Activated CD4-positive, alpha-beta T cell treated with anti-CD3 and anti-CD28 coated beads, Interleukin-2, amount 50 U/mL, for 4 hours (primary cell): ENCODE measurements around the gene DUSP11.
"Not testable (repeated sequence)": the region's sequence is repeated elsewhere in the genome, so short reads cannot be mapped to it uniquely, and the experiment has no call there.

Experiments used
- DNase-seq, 2 experiments: peaks; one replicate each; pipeline ENCODE4 v3.0.0-alpha.2; 2020

The DUSP11 gene

GRCh38 chr2:73779467-73780236, at the start of gene DUSP11:
DUSP11 (minus strand) TSS chr2:73780103; CDS start chr2:73779974, 129 bp downstream.
- DNase-seq: peak; percentile 97 to 98

GRCh38 chr2:73828818-73829570, 49.1 kb upstream of the DUSP11 start, which contains the start of gene STAMBP:
STAMBP (plus strand) TSS chr2:73828961; CDS start chr2:73830857, 1,896 bp downstream.
- DNase-seq: peak; percentile 86 to 87

DNA sequence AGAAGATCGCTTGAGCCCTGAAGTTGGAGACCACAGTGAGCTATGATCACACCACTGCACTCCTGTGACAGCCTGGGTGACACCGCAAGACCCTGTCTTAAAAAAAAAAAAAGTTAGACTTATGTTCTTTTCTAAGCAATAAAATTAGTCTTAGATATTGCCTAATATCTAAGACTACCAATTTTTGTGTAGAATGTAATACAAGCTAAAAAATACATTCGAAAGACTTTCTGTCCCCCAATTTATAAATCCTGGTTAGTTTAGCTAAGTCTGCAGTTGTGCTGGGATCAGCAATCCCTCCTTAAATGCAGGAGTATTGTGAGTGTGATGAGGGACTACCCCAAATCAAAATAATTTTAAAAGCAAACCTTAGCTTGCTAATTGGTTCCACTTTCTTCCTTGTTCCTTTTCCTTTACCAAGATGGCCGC, 48.5 kb upstream of the DUSP11 start:
- DNase-seq: no peak

DNA sequence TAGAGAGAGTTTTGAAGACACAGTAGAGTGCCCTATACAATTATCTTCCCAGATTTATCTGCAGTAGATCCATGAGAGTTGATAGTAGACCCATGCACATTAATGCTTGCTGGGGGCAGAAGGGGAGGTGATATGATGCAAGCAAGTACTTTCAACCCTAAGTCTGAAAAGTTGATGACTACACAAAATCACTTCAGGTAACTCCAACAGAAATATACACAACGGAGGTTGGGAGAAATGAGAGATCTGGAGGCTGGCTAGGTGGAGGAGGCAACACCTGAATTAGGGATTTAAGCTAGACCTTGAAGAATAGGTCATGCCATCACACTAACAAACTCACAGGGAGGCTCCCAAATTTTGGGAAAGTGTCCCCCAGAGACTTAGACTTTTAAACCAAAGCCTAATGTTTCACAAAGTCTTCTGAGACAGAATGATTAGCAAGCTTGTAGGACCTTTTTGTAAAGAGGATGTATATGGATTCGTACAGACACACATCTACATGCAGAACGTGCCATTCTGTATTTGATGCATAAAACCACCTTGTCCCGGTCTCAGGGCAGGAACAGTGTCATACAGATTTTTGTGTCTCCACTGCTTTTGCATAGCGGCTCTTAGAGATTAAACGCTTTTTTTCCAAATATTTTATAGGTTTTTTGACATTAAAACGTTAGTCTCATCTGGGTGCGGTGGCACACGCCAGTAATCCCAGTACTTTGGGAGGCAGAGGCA, 47.9 kb upstream of the DUSP11 start:
- DNase-seq: no peak

DNA sequence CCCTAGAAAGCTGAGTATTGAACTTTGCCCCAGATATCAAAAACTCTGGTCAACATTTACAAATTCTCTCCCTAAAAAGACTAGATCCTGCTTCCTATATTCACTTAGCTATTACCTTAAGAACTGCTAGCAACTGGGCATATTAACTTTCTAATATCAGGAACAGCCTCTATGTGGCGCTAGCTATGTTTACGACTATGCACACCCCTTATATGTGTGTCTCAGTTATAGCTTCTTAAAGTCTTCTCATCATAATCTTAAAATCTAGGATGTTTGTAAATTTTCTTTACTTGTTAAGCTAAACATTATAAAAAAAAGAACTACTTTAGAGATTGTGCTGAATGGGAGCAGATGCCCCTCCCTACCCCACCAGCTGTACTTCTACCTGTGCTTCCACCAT, 47.1 kb upstream of the DUSP11 start:
- no peak for DNase-seq

DNA sequence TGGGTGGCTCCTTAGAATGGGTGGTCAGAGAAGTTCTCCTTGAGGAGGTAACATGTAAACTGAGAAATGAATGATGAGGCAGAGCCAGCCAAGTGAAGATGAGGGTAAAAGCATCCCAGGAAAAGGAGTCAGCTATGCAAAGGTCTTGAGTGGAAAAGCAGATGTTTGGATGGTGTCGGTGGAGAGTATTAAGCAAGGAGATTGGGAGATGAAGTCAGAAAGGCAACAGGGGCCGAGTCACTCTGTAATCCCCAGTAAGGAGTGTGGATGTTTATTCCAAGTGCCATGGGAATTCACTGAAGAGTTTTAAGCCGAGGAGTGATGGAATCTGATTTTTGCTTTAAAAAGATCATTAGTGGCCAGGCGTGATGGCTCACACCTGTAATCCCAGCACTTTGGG, 45.5 kb upstream of the DUSP11 start:
- no peak for DNase-seq

GRCh38 chr2:73823916-73824523, 44.1 kb upstream of the DUSP11 start:
- no peak for DNase-seq

GRCh38 chr2:73823416-73823815, 43.5 kb upstream of the DUSP11 start:
- DNase-seq: no peak

DNA sequence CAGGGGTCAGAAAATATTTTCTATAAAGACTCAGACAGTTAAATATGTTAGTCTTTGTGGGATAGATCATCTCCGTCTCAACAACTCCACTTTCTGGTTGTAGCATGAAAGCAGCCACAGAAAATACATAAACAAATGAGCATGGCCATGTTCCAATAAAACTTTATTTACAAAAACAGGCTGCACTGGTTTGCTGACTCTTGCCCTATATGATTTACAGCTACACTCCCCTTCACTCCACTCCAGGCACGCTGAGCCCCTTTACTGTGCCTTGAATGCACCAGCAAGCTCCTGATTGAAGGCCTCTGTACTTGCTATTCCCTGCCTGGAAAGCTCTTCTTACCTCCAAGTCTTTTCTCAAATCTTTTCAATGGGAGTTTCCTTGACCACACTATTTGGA, 43.1 kb upstream of the DUSP11 start:
- DNase-seq: no peak

- no peak for DNase-seq
These were observed 42.4 kb upstream of the DUSP11 start for GRCh38 chr2:73822276-73822675.

GRCh38 chr2:73821669-73822068, 41.8 kb upstream of the DUSP11 start:
- no peak for DNase-seq

DNA sequence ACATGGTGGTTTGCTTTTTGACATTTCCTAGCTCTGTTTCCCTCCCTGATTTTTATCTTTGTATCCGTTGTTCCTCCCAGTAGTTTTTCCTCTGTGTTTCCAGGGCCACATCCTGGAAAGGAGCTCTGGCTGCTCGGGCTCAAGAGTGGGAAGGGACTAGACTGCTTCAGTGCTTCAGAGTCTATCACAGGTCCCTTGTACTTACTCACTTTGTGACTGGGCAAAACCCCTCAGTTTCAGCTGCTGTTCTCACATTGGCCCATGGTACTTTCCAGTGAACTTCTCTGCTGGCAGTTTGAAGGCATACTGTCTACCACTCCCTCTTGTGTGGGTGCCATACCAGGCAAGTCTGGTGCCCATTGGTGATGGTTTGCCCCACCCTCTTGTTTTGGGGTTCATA, 41.3 kb upstream of the DUSP11 start:
- DNase-seq: no peak

DNA sequence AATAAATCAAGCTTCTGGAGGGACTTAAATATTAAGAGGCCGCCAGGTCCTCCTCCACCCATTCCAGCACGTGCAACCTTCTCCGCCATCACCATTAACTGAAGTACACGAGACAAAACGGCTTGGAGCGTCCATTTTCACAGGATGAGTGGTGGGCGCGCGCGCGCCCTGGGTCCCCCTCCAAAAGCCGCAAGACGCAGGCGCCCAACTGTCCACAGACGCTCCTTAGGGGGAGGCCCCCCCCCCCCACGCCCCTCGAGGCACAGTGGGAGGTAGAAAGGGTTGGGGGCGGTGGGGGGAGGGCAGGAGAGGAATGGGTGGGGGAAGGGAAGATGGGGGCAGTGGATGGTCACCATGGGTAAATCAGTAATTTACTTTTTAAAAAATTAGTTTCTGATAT, 38.4 kb upstream of the DUSP11 start:
- no peak for DNase-seq

DNA sequence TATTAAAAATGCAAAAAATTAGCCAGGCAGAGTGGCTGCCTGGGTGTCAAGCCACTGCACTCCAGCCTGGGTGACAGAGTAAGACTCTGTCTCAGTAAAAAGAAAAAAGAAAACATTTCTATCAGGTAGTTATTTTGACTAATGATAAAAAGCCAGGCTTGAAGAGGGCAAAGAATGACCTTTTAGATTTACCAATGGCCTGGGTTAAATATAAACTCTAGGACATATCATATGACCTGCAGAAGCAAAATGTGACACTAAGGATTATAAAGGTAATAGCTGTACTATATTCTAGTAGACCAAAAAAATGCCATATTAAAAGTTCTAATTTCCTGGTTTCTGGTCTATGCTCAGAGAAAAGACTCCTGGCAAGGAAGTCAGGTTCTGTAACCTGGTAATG, 32.7 kb upstream of the DUSP11 start:
- DNase-seq: no peak

- DNase-seq: no peak
These were observed 32.0 kb upstream of the DUSP11 start for GRCh38 chr2:73811878-73812277.

- DNase-seq: not testable (repeated sequence)
These were observed 4.0 kb upstream of the DUSP11 start, which contains the start of gene C2orf78 for GRCh38 chr2:73783883-73784282. C2orf78 (plus strand) TSS chr2:73784183; CDS start chr2:73784310, 127 bp downstream.

DNA sequence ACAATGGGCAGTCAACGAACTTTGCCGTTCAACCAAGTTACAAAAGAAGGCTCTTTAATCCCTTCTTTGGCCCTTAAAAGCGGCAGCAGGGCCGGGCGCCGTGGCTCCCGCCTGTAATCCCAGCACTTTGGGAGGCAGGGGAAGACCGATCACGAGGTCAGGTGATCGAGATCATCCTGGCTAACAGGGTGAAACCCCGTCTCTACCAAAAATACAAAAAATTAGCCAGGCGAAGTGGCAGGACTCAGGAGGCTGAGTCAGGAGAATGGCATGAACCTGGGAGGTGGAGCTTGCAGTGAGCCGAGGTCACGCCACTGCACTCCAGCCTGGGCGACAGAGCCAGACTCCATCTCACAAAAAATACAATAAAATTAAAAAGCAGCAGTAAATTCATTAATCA, 3.5 kb upstream of the DUSP11 start:
- not testable (repeated sequence) for DNase-seq

- no peak for DNase-seq
These were observed 307 bp upstream of the DUSP11 start for GRCh38 chr2:73780237-73780582.

DNA sequence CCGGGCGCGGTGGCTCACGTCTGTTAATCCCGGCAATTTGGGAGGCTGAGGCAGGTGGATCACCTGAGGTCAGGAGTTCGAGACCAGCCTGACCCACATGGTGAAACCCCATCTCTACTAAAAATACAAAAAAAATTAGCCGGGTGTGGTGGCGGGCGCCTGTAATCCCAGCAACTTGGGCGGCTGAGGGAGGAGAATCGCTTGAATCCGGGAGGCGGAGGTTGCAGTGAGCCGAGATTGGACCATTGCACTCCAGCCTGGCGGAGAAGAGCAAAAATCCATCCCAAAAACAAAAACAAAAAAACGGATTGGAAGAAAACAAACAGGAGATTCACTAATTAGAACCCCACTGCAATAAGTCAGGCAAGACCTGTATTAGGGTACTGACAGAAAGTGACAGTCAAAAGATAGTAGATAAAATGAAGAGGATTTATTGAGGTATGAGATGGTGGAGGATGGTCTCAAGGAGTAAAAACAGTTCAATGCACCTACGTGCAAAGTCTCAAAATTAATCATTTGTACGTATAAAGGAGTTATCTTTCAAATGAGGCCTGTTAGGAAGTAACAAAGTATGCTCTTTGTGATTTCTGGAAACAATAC, 936 bp downstream of the DUSP11 start:
- not testable (repeated sequence) for DNase-seq

DNA sequence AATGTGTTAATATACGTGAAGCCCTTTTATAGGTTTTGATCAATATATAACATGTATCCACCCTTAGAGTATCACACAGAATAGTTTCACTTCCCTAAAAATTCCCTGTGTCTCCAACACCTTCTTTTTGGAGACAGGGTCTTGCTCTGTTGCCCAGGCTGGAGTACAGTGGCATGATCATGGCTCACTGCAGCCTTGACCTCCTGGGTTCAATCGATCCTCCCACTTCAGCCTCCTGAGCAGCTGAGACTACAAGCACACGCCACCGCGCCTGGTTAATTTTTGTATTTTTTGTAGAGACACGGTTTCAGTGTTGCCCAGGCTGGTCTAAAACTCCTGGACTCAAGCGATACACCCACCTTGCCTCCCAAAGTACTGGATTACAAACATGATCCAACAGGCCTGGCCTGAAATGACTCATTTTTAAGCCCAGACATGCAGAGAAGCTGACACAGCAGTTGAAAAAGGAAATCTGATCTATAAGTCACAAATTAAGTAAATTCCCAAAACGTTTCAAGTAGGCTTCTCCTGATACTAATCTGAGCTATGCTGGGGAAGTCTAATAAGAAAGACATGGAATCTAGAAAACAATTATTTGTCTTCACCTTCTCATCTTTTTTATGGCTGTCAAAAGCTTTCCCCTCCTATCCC, 2.9 kb downstream of the DUSP11 start:
- no peak for DNase-seq

DNA sequence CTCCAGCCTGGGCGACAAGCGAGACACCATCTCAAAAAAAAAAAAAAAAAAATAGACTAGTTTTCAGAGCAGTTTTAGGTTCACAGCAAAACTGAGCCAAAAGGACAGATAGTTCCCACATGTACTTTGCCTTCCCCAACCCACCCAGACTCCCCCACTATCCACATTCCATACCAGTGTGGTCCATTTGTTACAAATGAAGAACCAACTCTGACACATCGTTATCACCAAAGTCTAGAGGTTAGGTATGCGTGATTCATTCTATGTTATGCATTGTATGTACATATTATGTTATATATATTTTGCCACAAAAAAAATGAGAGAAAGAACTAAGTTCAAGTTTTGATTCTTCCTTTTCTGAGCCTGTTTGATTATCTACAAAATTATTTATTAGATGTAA, 3.5 kb downstream of the DUSP11 start:
- no peak for DNase-seq

GRCh38 chr2:73772819-73773218, 7.1 kb downstream of the DUSP11 start:
- no peak for DNase-seq
